ENCODE measurements around the gene FGF22.

DNA sequence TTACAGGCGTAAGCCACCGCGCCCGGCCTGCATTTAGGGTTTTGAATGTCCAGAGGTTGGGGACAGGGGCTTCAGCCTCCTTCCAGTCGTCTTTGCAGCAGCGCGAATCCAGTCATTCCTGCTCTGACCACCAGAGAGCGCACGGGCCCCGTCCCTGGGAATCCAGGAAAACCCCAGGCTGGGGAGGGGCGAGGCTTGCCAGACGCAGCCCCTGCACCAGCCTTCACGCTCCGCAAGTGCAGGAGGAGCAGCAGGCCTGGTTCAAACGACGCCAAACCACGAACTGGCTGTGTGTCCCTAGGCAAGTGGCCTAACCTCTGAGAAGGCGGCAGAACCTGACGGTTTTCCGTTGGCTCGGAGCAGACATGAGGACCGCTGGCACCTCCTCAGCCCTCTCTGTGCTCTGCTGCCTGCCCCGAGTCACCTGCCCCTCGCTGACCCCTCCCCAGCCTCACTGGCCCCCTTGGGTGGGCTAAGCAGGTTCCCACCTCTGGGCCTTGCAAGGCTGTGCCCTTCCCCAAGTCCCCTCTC is 25.3 kb downstream of the FGF22 start:
- TF ChIP-seq FOXP2 (optimal IDR thresholded peaks at IDR 0.05; ENCODE audit: control extremely low read depth, extremely low read length, insufficient read depth) = no peak
- TF ChIP-seq POLR2AphosphoS5 (IDR thresholded peaks at IDR 0.05; ENCODE audit: borderline replicate concordance, low read depth, low read length) = no peak
- no peak for TF ChIP-seq EZH2 (IDR thresholded peaks at IDR 0.05)

All from SK-N-MC (cell line).